ENCODE measurements around the gene ERN1. TPM values are rescaled to one million over a fixed set of nuclear protein-coding genes. Genes with fewer than 3 reads are reported as not detected.
"Not testable (repeated sequence)": the region's sequence is repeated elsewhere in the genome, so short reads cannot be mapped to it uniquely, and the experiment has no call there.

The ERN1 gene
- polyA plus RNA-seq (2013): 16.3 and 17.4 TPM in 2 replicates

DNA sequence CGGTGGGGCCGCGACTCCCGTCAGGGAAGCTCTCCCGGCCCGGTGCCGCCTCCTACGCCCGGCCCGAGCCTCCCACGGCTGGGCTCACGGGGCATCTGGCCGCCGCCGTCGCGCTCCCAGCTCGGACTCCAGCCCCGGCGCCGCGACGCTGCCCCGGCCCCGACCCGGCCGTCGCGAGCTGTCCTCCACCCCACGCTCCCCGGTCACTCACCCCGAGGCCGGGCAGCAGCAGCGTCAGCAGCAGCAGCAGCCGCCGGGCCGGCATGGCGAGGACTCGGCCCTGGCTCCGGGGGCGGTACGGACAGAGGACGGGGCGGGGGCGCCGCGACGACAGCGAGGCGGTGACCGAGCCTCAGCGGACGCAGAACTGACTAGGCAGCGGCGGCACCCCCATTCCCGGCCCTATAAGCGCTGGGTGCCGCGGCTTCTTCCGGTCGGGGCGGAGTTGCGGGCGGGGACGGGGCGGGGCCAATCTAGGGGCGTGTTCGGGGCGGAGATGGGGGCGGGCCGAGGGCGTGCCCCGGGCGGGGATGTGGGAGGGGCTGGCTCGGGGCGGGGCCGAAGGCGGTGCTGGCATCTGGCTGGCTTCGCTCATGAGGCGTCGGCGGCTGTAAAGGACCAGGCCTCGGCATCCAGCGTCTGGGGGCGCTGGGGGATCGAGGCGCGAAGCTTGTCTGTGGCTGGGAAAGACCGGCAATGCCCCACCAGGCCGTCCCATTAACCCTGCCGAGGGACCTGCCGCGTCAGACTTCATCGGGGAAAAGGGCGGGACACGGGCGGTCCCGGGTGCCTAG, at the start of gene ERN1:
Gene ERN1 (minus strand): TSS at position 380 of the 794 bp plus-strand sequence. CDS start 115 bp downstream, at position 265.
- H2AK5ac ChIP-seq (ENCODE audit: low read length): peak within 1 kb of the TSS; percentile 40
- DNase-seq: peak; percentile 85 to 86
- H3K27ac ChIP-seq (ENCODE audit: low read depth, low read length): peak within 1 kb of the TSS; percentile 77
- H2BK120ac ChIP-seq (ENCODE audit: insufficient read depth, low read length, poor library complexity): peak within 1 kb of the TSS; percentile 90
- peaks cover 6% of the 10 kb centered on the region in 2 experiments for H3K4me1 ChIP-seq (ENCODE audit: control insufficient read depth in 1 of 2, insufficient read depth in 2 of 2, low read length in 2 of 2)
- H4K8ac ChIP-seq (ENCODE audit: low read depth, low read length): peak within 1 kb of the TSS; percentile 89
- peak within 1 kb of the TSS; percentile 85 for H2AFZ ChIP-seq (ENCODE audit: insufficient read depth, low read length, poor library complexity)
- H2BK12ac ChIP-seq (ENCODE audit: low read length): peak within 1 kb of the TSS; percentile 86
- H3K27me3 ChIP-seq (ENCODE audit: insufficient read depth, low read length): no peaks in the 10 kb centered on the region
- H3K79me2 ChIP-seq (ENCODE audit: control insufficient read depth, insufficient read depth, low read length, poor library complexity): peaks cover 8% of the 10 kb centered on the region
- H3K4me2 ChIP-seq (ENCODE audit: low read length): peak within 1 kb of the TSS; percentile 67
- peak within 1 kb of the TSS; percentile 94 for H3K14ac ChIP-seq (ENCODE audit: low read length)
- H3K9me3 ChIP-seq (ENCODE audit: insufficient read depth, low read depth, low read length): no peaks in the 10 kb centered on the region
- peak within 1 kb of the TSS; percentile 97 for H3K4me3 ChIP-seq (ENCODE audit: low read depth, low read length)
- peaks cover 11% of the 10 kb centered on the region for H3K79me1 ChIP-seq (ENCODE audit: low read length)
- no peaks in the 10 kb centered on the region for H3K36me3 ChIP-seq (ENCODE audit: control insufficient read depth in 1 of 2, insufficient read depth in 2 of 2, low read length in 2 of 2)
- H3K9ac ChIP-seq (ENCODE audit: low read length): peak within 1 kb of the TSS; percentile 89
- peak within 1 kb of the TSS; percentile 83 for H2BK5ac ChIP-seq (ENCODE audit: low read depth, low read length, poor library complexity)
- H4K12ac ChIP-seq (ENCODE audit: low read depth, low read length): peak within 1 kb of the TSS; percentile 83
- H3K4ac ChIP-seq (ENCODE audit: low read depth, low read length): peak within 1 kb of the TSS; percentile 48
- WGBS (ENCODE audit: extremely low coverage, insufficient coverage, insufficient read length): no CpG with 5 or more reads among the region's 98 CpGs
- H4K91ac ChIP-seq (ENCODE audit: low read depth, low read length): peak within 1 kb of the TSS; percentile 76
- H3K18ac ChIP-seq (ENCODE audit: low read length): peak within 1 kb of the TSS; percentile 93
- no peak within 1 kb of the TSS for H3K23ac ChIP-seq (ENCODE audit: low read length)

DNA sequence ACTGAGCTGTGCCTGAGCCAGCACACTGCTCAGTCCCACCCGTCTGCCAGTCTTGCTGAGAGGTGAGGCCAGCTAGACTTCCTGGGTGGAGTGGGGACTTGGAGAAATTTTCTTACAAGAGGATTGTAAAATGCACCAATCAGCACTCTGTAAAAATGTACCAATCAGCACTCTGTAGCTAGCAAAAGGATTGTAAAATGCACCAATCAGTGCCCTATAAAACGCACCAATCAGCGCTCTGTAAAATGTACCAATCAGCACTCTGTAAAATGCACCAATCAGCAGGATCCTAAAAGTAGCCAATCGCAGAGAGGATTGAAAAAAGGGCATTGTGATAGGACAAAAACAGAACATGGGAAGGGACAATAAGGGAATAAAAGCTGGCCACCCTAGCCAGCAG, 49.1 kb upstream of the ERN1 start:
- not testable (repeated sequence) for H3K14ac ChIP-seq (ENCODE audit: low read length); H3K79me2 ChIP-seq (ENCODE audit: control insufficient read depth, insufficient read depth, low read length, poor library complexity); H2AK5ac ChIP-seq (ENCODE audit: low read length); H2BK12ac ChIP-seq (ENCODE audit: low read length); H2AFZ ChIP-seq (ENCODE audit: insufficient read depth, low read length, poor library complexity); H3K4me2 ChIP-seq (ENCODE audit: low read length); H4K91ac ChIP-seq (ENCODE audit: low read depth, low read length); H3K4me1 ChIP-seq (ENCODE audit: control insufficient read depth in 1 of 2, insufficient read depth in 2 of 2, low read length in 2 of 2); H3K9me3 ChIP-seq (ENCODE audit: insufficient read depth, low read depth, low read length); H2BK120ac ChIP-seq (ENCODE audit: insufficient read depth, low read length, poor library complexity); H2BK5ac ChIP-seq (ENCODE audit: low read depth, low read length, poor library complexity); H3K23ac ChIP-seq (ENCODE audit: low read length); H3K4me3 ChIP-seq (ENCODE audit: low read depth, low read length); H3K4ac ChIP-seq (ENCODE audit: low read depth, low read length); H3K9ac ChIP-seq (ENCODE audit: low read length); H4K8ac ChIP-seq (ENCODE audit: low read depth, low read length); H3K79me1 ChIP-seq (ENCODE audit: low read length); DNase-seq; H4K12ac ChIP-seq (ENCODE audit: low read depth, low read length); H3K27ac ChIP-seq (ENCODE audit: low read depth, low read length); H3K27me3 ChIP-seq (ENCODE audit: insufficient read depth, low read length); H3K18ac ChIP-seq (ENCODE audit: low read length)
- no CpG with 5 or more reads among the region's 4 CpGs for WGBS (ENCODE audit: extremely low coverage, insufficient coverage, insufficient read length)
- peaks cover 25 to 45% of the 10 kb centered on the region in 2 experiments for H3K36me3 ChIP-seq (ENCODE audit: control insufficient read depth in 1 of 2, insufficient read depth in 2 of 2, low read length in 2 of 2)

DNA sequence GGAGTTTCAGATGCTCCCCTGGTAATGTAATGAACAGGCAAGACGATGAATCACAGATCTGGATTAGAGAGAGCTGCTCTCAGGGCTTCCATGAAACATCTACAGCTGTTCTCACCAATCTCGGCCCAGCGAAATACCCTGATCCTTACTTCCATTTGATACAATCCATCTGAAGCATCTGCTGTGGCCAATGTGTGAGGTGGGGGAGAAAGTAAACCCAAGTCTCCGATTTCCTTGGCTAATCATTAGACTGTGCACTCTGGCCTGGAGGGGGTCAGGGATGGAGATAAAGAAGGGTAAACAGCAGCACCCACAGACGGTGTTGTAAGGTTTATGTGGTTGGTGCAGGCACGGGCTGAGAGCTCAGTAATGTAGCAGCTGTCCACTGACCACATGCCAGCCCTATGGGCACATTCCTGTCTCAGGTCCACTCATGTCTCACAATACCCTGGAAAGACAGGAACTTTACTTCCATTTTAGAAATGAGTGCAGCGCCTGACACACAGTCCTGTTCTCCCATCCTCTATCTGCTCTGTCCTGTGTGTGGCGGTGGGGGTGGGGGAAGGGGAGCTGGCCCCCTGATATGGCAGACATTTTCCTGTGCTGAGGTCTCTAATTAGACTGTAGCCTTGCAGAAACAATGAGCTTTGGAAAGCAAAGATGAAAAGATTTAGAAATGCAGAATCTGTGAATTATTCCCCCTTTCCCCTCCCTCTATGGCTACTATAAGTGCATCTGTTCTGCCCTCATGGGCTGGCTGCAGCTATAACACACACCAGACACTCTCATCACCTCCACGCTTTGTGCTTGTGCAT, 48.3 kb upstream of the ERN1 start:
- no peak overlapping the region for H4K91ac ChIP-seq (ENCODE audit: low read depth, low read length)
- H3K14ac ChIP-seq (ENCODE audit: low read length): no peak overlapping the region
- H2AFZ ChIP-seq (ENCODE audit: insufficient read depth, low read length, poor library complexity): no peak overlapping the region
- WGBS (ENCODE audit: extremely low coverage, insufficient coverage, insufficient read length): no CpG with 5 or more reads among the region's 9 CpGs
- H2BK12ac ChIP-seq (ENCODE audit: low read length): no peak overlapping the region
- H3K4ac ChIP-seq (ENCODE audit: low read depth, low read length): no peak overlapping the region
- H2AK5ac ChIP-seq (ENCODE audit: low read length): no peak overlapping the region
- H3K9ac ChIP-seq (ENCODE audit: low read length): peak overlapping the region; percentile 25
- H3K9me3 ChIP-seq (ENCODE audit: insufficient read depth, low read depth, low read length): peaks cover 5% of the 10 kb centered on the region
- no peak overlapping the region for H3K27ac ChIP-seq (ENCODE audit: low read depth, low read length)
- H3K23ac ChIP-seq (ENCODE audit: low read length): no peak overlapping the region
- H4K8ac ChIP-seq (ENCODE audit: low read depth, low read length): no peak overlapping the region
- H4K12ac ChIP-seq (ENCODE audit: low read depth, low read length): no peak overlapping the region
- H3K36me3 ChIP-seq (ENCODE audit: control insufficient read depth in 1 of 2, insufficient read depth in 2 of 2, low read length in 2 of 2): peaks cover 29 to 49% of the 10 kb centered on the region in 2 experiments
- H3K4me2 ChIP-seq (ENCODE audit: low read length): no peak overlapping the region
- no peak overlapping the region for H2BK120ac ChIP-seq (ENCODE audit: insufficient read depth, low read length, poor library complexity)
- H3K79me2 ChIP-seq (ENCODE audit: control insufficient read depth, insufficient read depth, low read length, poor library complexity): no peaks in the 10 kb centered on the region
- no peak overlapping the region for H2BK5ac ChIP-seq (ENCODE audit: low read depth, low read length, poor library complexity)
- H3K18ac ChIP-seq (ENCODE audit: low read length): no peak overlapping the region
- H3K4me3 ChIP-seq (ENCODE audit: low read depth, low read length): no peak overlapping the region
- H3K79me1 ChIP-seq (ENCODE audit: low read length): no peaks in the 10 kb centered on the region
- no peaks in the 10 kb centered on the region for H3K27me3 ChIP-seq (ENCODE audit: insufficient read depth, low read length)
- no peaks in the 10 kb centered on the region for H3K4me1 ChIP-seq (ENCODE audit: control insufficient read depth in 1 of 2, insufficient read depth in 2 of 2, low read length in 2 of 2)
- DNase-seq: no peak

DNA sequence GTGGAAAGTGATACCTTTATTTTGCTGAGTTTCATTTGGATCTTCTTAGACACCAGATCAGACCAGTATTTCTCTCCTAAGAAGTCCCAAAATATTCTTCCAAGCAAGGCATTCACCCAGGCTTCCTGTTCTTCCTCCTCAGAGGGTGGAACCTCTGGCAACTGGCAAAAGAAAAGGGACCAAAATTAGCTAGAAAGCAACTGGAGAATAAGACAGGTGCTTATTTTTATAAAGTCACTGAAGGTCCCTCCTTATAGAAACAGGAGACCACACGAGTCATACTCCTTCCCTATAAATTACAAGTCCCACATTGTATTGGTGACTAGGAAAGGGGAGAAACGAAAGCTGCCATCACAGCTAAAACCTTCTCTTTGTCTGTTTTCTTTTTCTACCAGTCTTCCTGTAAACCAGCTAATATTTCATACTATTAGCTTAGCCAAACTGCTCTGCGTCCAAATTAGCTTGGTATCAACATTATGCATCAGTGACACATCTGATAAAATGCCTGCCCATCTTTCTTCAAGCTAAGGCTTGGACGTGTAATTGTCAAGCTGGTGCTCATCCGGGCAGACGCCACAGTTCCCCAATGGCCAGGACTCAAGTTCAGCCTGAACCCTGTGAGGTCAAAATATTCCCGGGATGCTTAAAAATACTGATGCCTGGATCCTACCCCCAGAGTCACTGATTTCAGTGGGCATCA, 47.5 kb upstream of the ERN1 start:
- Histone ChIP-seq H3K18ac (ENCODE audit: low read length) (no peak overlapping the region), H3K4me2 (ENCODE audit: low read length) (no peak overlapping the region), H3K79me1 (ENCODE audit: low read length) (no peaks in the 10 kb centered on the region), H3K14ac (ENCODE audit: low read length) (no peak overlapping the region), H4K12ac (ENCODE audit: low read depth, low read length) (no peak overlapping the region), H2AK5ac (ENCODE audit: low read length) (no peak overlapping the region), H3K9me3 (ENCODE audit: insufficient read depth, low read depth, low read length) (peaks cover 5% of the 10 kb centered on the region), H3K4me3 (ENCODE audit: low read depth, low read length) (no peak overlapping the region), H2BK120ac (ENCODE audit: insufficient read depth, low read length, poor library complexity) (no peak overlapping the region), H3K9ac (ENCODE audit: low read length) (no peak overlapping the region), H4K91ac (ENCODE audit: low read depth, low read length) (no peak overlapping the region), H3K27ac (ENCODE audit: low read depth, low read length) (no peak overlapping the region), H3K4me1 (ENCODE audit: control insufficient read depth in 1 of 2, insufficient read depth in 2 of 2, low read length in 2 of 2) (no peaks in the 10 kb centered on the region), H3K36me3 (ENCODE audit: control insufficient read depth in 1 of 2, insufficient read depth in 2 of 2, low read length in 2 of 2) (peaks cover 27 to 49% of the 10 kb centered on the region in 2 experiments), H3K79me2 (ENCODE audit: control insufficient read depth, insufficient read depth, low read length, poor library complexity) (no peaks in the 10 kb centered on the region), H2BK12ac (ENCODE audit: low read length) (no peak overlapping the region), H2BK5ac (ENCODE audit: low read depth, low read length, poor library complexity) (no peak overlapping the region), H2AFZ (ENCODE audit: insufficient read depth, low read length, poor library complexity) (no peak overlapping the region), H3K27me3 (ENCODE audit: insufficient read depth, low read length) (no peaks in the 10 kb centered on the region), H3K4ac (ENCODE audit: low read depth, low read length) (no peak overlapping the region), H4K8ac (ENCODE audit: low read depth, low read length) (no peak overlapping the region), H3K23ac (ENCODE audit: low read length) (no peak overlapping the region)
- no peak for DNase-seq
- no CpG with 5 or more reads among the region's 7 CpGs for WGBS (ENCODE audit: extremely low coverage, insufficient coverage, insufficient read length)
